Measurements from ENCODE around the gene TAB2.

GRCh38 chr6:149340200-149340599 is 22.7 kb downstream of the TAB2 start:
- TF ChIP-seq TCF4 (CRISPR knock-in tag; IDR thresholded peaks at IDR 0.05; ENCODE audit: borderline replicate concordance) (no peak), CREB5 (CRISPR knock-in tag; IDR thresholded peaks at IDR 0.05; ENCODE audit: low read depth) (no peak), TSHZ2 (CRISPR knock-in tag; IDR thresholded peaks at IDR 0.05) (no peak), ZFP3 (CRISPR knock-in tag; IDR thresholded peaks at IDR 0.05) (no peak), OSR1 (CRISPR knock-in tag; IDR thresholded peaks at IDR 0.05) (no peak), ZFP30 (CRISPR knock-in tag; IDR thresholded peaks at IDR 0.05) (no peak)

Measured in SK-N-SH treated with all-trans-retinoic acid at 6 μM for 48 hours (cell line).